ENCODE data around the gene CALCB.

- no peak for TF ChIP-seq CTCF (conservative IDR thresholded peaks at IDR 0.05; ENCODE audit: low read depth, low read length)
- no peak for TF ChIP-seq EZH2 (IDR thresholded peaks at IDR 0.05; ENCODE audit: borderline replicate concordance, low read depth, low read length, poor library complexity, severe bottlenecking)
Measured at GRCh38 chr11:15117751-15118150, 44.4 kb downstream of the CALCB start.
